ENCODE data around the gene SCG2.

- TF ChIP-seq POLR2A (IDR thresholded peaks at IDR 0.05; ENCODE audit: low read depth, low read length) (no peak), RAD21 (IDR thresholded peaks at IDR 0.05; ENCODE audit: low read length) (no peak), CTCF (conservative IDR thresholded peaks at IDR 0.05; ENCODE audit: low read depth, low read length) (no peak), RFX5 (IDR thresholded peaks at IDR 0.05; ENCODE audit: low read depth, low read length) (no peak), NFE2L2 (IDR thresholded peaks at IDR 0.05; ENCODE audit: low read depth, low read length) (no peak), MAFK (IDR thresholded peaks at IDR 0.05; ENCODE audit: low read depth, low read length) (peak; percentile 93), SMC3 (IDR thresholded peaks at IDR 0.05; ENCODE audit: low read depth, low read length) (no peak), CEBPB (IDR thresholded peaks at IDR 0.05; ENCODE audit: low read depth, low read length) (peak; percentile 7; the same call in 1 of the 2 replicates)
- TF ChIP-seq, protein P1, sequence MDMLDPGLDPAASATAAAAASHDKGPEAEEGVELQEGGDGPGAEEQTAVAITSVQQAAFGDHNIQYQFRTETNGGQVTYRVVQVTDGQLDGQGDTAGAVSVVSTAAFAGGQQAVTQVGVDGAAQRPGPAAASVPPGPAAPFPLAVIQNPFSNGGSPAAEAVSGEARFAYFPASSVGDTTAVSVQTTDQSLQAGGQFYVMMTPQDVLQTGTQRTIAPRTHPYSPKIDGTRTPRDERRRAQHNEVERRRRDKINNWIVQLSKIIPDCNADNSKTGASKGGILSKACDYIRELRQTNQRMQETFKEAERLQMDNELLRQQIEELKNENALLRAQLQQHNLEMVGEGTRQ (IDR thresholded peaks at IDR 0.05; ENCODE audit: low read depth, low read length) = no peak
- TF ChIP-seq, protein P2, sequence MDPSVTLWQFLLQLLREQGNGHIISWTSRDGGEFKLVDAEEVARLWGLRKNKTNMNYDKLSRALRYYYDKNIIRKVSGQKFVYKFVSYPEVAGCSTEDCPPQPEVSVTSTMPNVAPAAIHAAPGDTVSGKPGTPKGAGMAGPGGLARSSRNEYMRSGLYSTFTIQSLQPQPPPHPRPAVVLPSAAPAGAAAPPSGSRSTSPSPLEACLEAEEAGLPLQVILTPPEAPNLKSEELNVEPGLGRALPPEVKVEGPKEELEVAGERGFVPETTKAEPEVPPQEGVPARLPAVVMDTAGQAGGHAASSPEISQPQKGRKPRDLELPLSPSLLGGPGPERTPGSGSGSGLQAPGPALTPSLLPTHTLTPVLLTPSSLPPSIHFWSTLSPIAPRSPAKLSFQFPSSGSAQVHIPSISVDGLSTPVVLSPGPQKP (IDR thresholded peaks at IDR 0.05; ENCODE audit: borderline replicate concordance, low read depth, low read length) = no peak
Measured at GRCh38 chr2:223635080-223635479, 32.9 kb upstream of the SCG2 start.

All from IMR-90 (cell line).